NCI-H2196 (cell line): ENCODE data around the gene XIRP2.

ENCODE experiments used
- DNase-seq: peaks from one replicate; lab custom pipeline; 2025; ENCODE audit not compliant: unreplicated experiment; lab: John Stamatoyannopoulos, UW

XIRP2 gene

GRCh38 chr2:166926657-166927056 is 38.4 kb downstream of the XIRP2 start:
- DNase-seq = no peak

GRCh38 chr2:166932032-166932431 is 43.8 kb downstream of the XIRP2 start:
- no peak for DNase-seq

GRCh38 chr2:166934817-166935216 is 46.5 kb downstream of the XIRP2 start:
- no peak for DNase-seq

DNA sequence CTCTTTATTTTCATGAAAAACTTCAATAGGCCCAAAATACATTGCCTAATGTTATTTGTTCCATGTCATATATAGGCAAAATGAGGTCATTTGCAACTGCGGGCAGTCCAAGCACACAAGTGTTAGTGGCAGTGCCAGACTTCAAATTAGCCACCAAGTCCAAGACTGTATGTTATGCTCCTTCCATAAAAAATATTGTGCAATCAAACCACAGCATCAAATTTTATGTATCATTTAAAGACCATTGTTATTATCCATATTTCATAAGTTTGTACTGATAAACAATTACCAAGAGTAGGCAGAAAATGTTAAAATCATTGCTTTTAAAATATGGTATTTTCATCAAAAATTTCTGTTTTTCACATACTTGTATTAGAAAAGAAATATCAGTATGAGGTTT is 54.1 kb downstream of the XIRP2 start:
- DNase-seq = no peak

GRCh38 chr2:166944909-166945308 is 56.6 kb downstream of the XIRP2 start:
- no peak for DNase-seq

GRCh38 chr2:166957686-166958085 is 69.4 kb downstream of the XIRP2 start:
- no peak for DNase-seq

DNA sequence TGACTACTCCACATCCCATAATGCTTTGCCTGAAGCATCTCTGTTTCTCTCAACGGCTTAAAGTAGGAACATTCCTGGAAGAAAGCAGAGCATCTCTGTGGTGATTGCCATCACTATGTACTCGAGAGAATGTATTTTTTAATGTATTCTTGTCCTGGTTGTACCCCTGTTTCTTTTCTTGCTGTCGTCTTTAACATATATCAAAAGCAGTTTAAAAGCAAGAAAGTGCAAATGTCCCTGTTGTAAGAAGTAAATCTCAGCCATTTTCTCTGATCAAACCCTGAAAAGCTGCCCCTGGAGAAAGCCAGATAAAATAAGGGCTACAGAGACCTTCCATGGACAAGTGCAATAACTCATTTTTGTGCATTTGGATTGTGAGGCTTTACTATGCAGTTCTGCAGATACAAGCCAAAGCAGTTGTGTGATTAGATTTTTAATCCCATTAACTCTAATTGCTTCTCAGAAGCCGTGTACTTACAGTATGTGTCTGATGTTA is 70.8 kb downstream of the XIRP2 start:
- DNase-seq = no peak

GRCh38 chr2:166959556-166959955 is 71.3 kb downstream of the XIRP2 start:
- DNase-seq = no peak

DNA sequence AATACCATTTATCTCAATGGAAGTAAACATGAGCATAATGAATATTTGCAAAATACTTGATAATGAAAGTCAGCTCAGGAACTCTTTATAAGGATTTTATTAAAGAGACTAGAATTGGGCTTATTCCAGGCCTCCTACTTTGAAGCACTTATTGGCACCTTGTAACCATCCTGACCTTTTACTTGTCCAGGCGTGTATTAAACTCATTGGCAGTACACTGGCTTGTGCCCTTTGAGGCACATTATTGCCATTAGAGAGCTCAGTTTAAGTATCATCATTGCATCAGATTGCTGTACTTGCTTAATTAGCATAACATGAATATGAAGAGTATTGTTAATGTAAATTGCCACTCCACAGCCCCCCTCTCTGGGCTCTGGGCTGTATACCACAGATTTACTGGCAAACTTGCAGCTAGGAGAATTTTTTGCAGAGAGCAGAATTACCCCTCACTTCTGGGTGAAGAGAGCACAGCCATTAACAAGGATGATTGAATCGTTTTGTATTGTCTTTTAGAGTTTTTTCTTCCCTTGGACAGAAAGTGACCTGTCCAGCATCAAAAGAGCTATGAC is 72.5 kb downstream of the XIRP2 start:
- DNase-seq = no peak

- no peak for DNase-seq
These were observed 73.7 kb downstream of the XIRP2 start for GRCh38 chr2:166961933-166962332.

DNA sequence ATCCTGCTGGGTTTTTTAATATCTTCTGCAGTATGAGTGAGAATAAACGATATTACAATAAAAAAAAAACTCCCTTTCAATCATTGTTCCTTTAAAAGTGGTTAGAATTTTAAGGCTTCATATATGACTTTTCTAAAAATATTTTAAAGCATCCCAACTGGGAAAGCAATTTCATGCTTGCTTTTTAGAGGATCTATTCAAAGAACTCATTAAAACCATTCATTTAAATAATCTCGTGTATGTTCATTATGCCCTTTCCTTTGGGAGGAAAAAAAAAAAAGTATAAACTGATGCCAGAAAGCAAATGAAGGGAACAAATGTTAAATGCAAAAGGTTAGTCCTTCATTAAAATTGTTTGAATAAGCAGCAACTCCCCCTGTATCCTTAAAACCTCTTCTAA is 81.2 kb downstream of the XIRP2 start:
- DNase-seq = no peak

DNA sequence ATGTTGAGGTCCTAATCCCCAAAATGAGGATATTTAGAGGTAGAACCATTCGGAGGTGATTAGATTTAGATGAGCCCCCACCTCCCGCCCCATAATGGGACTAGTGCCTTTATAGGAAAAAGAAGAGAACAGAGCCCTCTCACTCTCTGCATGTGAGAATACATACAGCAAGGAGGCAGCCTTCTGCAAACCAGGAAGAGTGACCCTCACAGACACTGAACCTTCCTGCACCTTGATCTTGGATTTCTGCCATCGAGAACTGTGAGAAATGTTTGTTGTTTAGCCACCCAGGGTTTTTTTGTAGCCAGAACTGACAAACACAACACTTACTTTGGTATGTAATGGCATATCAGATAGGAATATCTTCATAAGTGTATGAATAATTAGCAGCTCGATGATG is 83.7 kb downstream of the XIRP2 start:
- no peak for DNase-seq

GRCh38 chr2:166972418-166972817 is 84.1 kb downstream of the XIRP2 start:
- DNase-seq = no peak

DNA sequence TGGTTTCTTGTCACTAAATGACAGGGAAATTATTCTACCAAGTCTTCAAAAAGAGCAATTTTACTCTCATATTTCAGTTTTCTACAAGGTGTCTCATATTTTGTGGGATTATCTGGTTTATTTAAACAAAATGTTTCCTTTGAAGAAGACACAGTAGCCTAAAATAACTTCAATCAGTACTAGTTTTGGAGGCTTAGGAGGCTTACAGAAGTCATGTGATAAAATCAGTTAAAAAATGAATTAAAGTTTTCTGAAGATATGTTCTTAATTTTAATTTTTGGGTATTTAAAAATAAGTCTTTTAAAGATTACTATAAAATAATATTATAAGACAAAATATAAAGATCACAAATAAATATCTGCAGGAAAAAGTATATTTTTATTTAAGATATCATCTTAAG is 95.9 kb downstream of the XIRP2 start:
- DNase-seq = no peak

DNA sequence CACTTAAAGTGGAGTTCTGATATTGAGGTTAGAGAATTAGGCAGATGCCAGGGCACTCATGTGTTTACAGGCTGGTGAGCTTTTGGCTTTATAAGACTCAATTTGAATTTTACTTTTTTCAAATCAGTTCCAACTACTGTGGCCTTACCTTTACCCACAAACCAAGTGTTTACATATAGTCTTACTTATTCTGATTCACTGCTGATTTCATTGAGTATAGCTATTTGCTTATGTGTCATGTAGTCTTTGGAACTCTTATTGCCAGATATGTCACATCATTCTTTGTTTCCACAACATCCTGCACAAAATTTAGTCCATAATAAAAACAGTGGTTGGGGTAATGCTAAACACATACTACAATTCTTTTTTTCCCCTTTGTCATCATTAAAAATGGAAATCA is 96.5 kb downstream of the XIRP2 start:
- no peak for DNase-seq

DNA sequence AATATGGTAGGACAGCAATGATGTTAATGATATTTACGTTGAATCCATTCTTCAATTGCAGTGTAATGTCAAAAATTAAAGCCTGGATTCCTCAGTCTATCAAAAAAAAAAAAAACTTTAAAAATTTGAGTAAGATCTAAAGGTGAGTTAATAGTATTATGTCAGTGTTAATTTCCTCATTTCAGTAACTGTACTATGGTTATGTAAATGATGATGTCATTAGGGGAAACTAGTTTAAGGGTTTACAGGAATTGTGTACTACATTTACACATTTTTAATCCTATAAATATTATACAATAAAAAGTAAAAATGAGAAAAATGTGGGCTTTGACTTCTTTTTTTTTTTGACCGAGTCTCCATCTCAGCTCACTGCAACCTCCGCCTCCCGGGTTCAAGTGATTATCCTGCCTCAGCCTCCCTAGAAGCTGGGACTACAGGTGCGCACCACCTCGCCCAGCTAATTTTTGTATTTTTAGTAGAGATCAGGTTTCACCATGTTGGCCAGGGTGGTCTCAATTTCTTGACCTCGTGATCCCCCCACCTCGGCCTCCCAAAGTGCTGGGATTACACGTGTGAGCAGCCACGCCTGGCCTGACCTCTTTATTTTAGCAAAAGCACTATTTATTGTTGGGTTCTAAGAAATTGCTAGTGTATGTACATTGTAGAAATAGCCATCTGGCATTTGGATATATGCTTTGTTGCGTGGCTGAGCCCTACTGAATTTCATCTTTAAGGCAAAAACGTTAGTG is 106.5 kb downstream of the XIRP2 start:
- DNase-seq = no peak

DNA sequence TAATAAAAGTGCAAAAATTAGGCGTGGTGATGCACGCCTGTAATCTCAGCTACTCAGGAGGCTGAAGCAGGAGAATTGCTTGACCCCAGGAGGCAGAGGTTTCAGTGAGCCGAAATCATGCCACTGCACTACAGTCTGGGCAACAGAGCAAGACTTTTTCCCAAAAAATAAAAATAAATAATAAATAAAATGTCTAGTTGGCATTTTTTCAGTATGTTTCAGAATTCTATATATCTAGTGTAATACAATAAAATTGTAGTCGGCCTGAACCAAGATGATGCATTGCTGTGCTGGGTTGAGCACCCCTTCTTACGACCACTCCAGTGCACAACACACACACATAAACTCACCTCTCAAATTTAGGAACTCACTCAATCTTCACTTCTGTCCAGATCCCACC is 108.2 kb downstream of the XIRP2 start:
- no peak for DNase-seq

DNA sequence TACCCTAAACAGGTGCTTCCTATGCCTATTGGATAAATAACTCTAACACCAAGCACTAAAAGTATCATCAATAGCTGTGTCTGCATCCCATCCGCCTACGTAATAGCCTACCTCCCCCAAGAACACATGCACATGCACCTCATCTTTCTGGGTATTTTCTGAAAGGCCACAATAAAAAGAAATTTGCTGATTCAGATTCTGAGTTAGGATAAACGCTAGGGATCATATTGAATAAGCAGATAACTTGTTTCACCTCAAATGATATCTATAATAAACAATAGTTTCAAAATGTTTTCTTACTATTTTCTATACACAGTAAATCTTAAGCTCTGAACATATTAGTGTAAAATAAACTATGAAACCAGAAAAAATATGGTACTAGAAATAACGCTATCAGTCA is 112.9 kb downstream of the XIRP2 start:
- DNase-seq = no peak

- DNase-seq = no peak
These were observed 116.8 kb downstream of the XIRP2 start for GRCh38 chr2:167005096-167005495.

GRCh38 chr2:167013227-167013626 is 124.9 kb downstream of the XIRP2 start:
- no peak for DNase-seq

DNA sequence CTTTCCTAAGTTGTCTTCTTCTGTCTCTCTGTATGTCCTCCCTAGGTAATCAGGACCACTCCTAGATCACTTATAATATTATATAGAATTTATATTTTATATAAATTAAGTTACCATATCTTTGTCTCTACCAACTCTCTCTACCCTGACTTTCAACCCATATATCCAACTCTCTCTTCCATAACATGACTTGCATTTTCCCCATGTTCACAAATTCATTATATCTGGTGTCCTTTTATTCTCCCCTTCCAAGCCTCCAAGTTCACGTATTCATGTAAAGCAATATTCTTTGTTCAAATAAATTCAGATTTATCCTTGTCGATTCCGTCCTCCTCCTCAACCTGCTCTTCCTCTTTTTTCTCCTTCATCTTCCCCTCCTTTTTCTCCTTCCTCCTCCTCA is 127.5 kb downstream of the XIRP2 start:
- no peak for DNase-seq

GRCh38 chr2:167017021-167017420 is 128.7 kb downstream of the XIRP2 start:
- DNase-seq = no peak

DNA sequence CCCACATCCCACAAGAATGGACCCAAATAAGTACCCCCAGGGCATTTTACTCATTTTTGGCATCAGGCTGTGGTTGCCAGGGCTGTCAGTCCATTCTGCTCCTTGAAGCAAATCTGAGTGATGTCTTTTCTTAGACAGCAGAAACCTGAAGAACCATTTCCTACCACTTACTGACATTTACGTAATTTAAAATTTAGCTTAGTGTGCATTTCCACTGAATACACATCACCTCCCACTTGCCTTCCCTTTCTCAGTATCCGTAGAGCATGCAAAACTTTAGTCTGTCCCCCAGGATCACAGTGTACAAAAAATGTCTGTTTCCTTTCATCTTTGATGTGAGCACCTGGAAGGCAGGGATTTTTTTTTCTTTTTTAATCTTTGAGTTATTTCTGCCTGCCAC is 130.3 kb downstream of the XIRP2 start:
- DNase-seq = no peak
